Nephron progenitor cell (in vitro differentiated cells): Measurements from ENCODE around the gene SYNM.

ENCODE experiments used
- DNase-seq: peaks from one replicate; pipeline ENCODE4 v3.0.0; 2021
- H3K27ac Mint-ChIP-seq: 2 replicates; pipeline ENCODE4 v1.8.0; 2021; ENCODE audit warnings: mild to moderate bottlenecking, moderate library complexity, mixed read lengths
- H3K27me3 Mint-ChIP-seq: 2 replicates; pipeline ENCODE4 v1.8.0; 2021; ENCODE audit warnings: mild to moderate bottlenecking, low read depth, mixed read lengths; ENCODE audit not compliant: poor library complexity
- H3K36me3 Mint-ChIP-seq: 2 replicates; pipeline ENCODE4 v1.8.0; 2021; ENCODE audit warnings: low read depth, mixed read lengths
- H3K4me1 Mint-ChIP-seq: 2 replicates; pipeline ENCODE4 v1.8.0; 2021; ENCODE audit warnings: mixed read lengths
- H3K4me3 Mint-ChIP-seq: 2 replicates; pipeline ENCODE4 v1.8.0; 2021; ENCODE audit warnings: mild to moderate bottlenecking, moderate library complexity, mixed read lengths
- H3K9me3 Mint-ChIP-seq: 2 replicates; pipeline ENCODE4 v1.8.0; 2021; ENCODE audit warnings: mild to moderate bottlenecking, moderate library complexity, mixed read lengths
- TF ChIP-seq, protein P1 (sequence below): fragments of 200-600 bp; sonication (generic); IDR thresholded peaks from 2 replicates; pipeline ENCODE4 v1.5.0; 2021; ENCODE audit warnings: antibody characterized with exemption

SYNM gene

DNA sequence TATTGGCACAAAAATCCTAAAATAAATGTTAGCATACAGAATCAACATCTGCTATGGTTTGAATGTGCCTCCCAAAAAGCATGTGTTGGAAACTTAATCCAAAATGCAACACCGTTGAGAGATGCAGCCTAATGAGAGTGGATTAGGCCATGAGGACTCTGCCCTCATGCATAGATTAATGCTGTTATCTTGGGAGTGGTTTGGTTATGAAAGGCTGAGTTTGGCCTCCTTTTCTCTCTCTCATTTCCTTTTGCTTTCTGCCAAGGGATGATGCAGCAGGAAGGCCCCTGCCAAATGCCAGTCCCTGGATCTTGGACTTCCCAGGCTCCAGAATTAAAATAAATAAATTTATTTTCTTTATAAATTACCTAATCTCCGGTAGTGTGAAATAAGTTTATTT, 49.4 kb downstream of the SYNM start:
- Mint-ChIP-seq H3K27ac (no peak overlapping the region), H3K27me3 (no peaks in the 10 kb centered on the region), H3K4me1 (peaks cover 10% of the 10 kb centered on the region), H3K36me3 (peaks cover 78% of the 10 kb centered on the region), H3K4me3 (no peak overlapping the region), H3K9me3 (no peaks in the 10 kb centered on the region)
- DNase-seq = no peak
- TF ChIP-seq, protein P1, sequence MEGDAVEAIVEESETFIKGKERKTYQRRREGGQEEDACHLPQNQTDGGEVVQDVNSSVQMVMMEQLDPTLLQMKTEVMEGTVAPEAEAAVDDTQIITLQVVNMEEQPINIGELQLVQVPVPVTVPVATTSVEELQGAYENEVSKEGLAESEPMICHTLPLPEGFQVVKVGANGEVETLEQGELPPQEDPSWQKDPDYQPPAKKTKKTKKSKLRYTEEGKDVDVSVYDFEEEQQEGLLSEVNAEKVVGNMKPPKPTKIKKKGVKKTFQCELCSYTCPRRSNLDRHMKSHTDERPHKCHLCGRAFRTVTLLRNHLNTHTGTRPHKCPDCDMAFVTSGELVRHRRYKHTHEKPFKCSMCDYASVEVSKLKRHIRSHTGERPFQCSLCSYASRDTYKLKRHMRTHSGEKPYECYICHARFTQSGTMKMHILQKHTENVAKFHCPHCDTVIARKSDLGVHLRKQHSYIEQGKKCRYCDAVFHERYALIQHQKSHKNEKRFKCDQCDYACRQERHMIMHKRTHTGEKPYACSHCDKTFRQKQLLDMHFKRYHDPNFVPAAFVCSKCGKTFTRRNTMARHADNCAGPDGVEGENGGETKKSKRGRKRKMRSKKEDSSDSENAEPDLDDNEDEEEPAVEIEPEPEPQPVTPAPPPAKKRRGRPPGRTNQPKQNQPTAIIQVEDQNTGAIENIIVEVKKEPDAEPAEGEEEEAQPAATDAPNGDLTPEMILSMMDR = no peak

DNA sequence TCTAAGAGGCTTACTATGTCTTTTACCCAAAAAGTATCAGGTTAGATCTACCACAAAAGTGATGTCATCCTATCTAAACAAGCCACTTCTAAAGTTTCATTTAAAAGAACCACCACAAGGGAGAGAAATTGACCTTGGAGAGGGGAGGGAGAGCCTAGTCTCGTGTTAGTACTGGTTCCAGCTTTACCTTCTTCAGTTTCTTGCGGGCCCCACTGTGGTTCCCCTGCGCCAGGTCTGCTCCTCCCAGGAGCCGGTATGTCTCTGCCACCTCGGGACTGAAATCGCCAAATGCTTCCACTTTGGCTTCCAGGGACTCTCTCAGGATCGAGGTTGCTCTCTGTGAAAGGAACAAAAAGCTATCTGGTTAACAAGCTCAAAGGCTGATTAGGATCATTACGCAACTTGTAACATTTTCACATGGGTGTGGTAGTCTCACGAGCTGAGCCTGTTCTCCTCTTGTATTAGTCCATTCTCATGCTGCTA, 51.1 kb downstream of the SYNM start:
- Mint-ChIP-seq H3K9me3 (no peaks in the 10 kb centered on the region), H3K27ac (peak overlapping the region; percentile 23), H3K4me3 (no peak overlapping the region), H3K27me3 (no peaks in the 10 kb centered on the region), H3K36me3 (peaks cover 82% of the 10 kb centered on the region), H3K4me1 (peaks cover 17% of the 10 kb centered on the region)
- TF ChIP-seq, protein P1 = no peak
- no peak for DNase-seq

DNA sequence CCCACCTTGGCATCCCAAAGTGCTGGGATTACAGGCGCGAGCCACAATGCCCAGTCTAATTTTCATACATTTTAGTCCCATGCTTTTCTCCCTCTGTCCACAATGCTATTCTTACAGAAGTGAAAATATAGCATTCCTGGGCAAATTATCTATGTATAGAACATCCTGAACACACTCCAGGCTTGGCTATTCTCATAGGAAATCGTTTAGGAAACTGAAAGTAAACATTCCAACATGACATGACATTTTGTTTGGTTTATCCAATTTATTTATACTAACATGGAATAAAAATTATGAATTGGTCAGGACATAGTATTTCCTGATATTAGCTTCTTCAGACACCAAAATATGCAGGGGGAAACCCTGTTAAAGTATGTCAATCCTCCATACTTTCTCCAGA, 52.6 kb downstream of the SYNM start:
- H3K9me3 Mint-ChIP-seq = no peaks in the 10 kb centered on the region
- H3K27me3 Mint-ChIP-seq = no peaks in the 10 kb centered on the region
- DNase-seq = no peak
- no peak overlapping the region for H3K4me3 Mint-ChIP-seq
- no peak overlapping the region for H3K27ac Mint-ChIP-seq
- TF ChIP-seq, protein P1 = no peak
- peaks cover 74% of the 10 kb centered on the region for H3K36me3 Mint-ChIP-seq
- H3K4me1 Mint-ChIP-seq = peaks cover 17% of the 10 kb centered on the region

DNA sequence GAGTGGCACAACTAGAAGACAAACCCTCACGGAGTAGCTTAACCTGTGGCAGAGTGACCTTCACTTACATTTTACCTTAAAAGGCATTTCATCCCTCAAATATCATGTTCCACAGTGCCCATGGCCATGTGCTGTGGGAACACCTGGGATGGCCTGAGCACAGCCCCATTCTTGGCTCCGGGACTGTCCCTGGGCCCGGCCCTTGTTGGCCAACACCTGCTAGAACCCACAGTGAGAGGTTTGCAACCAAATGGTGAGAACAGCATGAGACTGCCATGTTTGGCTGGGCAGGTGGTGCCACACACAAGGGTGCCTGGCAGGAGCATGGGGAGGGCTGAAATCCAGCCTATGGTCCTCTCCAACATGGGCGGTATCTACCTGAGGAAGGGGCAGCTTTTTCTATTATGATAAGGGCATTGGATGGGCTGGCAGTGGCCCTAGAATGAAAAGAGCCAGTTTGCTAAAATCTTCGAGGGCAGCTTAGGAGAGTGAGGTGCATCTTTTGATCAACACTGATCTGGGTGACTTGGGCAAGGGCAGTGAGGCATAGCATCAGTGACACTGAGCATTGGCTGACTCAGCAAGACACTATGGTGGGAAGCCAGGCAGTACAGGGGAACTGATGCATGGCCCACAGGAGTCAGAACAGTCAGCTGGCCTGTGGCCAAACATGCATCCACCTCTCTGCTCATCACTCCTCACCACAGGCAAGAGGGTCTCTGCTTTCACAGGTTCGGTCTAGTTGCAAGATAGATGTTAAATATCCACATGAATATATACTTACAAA, 53.9 kb downstream of the SYNM start:
- Mint-ChIP-seq H3K27ac (peak overlapping the region; percentile 9), H3K4me3 (no peak overlapping the region), H3K9me3 (no peaks in the 10 kb centered on the region), H3K4me1 (peaks cover 17% of the 10 kb centered on the region), H3K36me3 (peaks cover 75% of the 10 kb centered on the region), H3K27me3 (no peaks in the 10 kb centered on the region)
- DNase-seq = no peak
- TF ChIP-seq, protein P1 = no peak

DNA sequence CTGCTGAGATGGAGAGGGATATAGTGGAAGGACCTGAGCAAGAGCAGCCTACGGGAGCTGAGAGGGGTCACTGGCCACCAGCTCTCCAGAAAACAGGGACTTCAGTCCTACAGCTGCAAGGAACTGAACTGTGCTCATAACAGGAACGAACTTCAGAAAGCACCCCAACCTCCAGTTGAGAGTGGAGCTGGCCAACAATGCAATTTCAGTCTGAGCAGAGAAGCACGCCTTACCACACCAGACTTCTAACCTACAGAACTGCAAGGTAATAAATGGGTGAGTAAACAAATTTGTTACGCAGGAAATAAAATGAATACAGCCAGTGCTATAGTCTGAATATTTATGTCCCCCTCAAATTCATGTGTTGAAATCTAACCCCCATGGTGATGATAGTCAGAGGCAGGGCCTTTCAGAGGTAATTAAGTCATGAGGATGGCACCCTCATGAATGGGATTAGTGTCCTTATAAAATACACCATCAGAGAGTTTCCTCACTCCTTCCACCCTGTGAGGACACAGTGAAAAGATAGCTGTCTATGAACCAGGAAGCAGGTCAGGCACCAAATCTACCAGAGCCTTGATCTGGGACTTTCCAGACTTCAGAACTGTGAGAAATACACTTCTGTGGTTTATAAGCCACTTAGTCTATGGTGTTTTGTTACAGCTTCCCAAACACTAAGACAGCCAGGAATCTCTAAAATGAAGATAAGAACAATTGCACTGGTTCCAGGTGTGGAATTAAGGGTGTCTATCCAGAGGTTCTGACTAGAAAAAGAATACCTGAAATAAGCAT, 58.6 kb downstream of the SYNM start:
- Mint-ChIP-seq H3K4me1 (peaks cover 33% of the 10 kb centered on the region), H3K36me3 (peaks cover 49% of the 10 kb centered on the region), H3K27ac (no peak overlapping the region), H3K4me3 (no peak overlapping the region), H3K9me3 (no peaks in the 10 kb centered on the region), H3K27me3 (no peaks in the 10 kb centered on the region)
- no peak for DNase-seq
- TF ChIP-seq, protein P1 = no peak
